Omental fat pad (tissue), 4 donors: ENCODE results near the gene MKLN1. TPM values are rescaled to one million over a fixed set of nuclear protein-coding genes. Genes with fewer than 3 reads are reported as not detected.

Source experiments
- ATAC-seq: fragments of 150-250 bp; one replicate; pipeline ENCODE4 v1.9.1; 2016; ENCODE audit warnings: mild to moderate bottlenecking, moderate library complexity; ENCODE audit not compliant: low FRiP score
- DNase-seq: peaks from one replicate; pipeline ENCODE4 v3.0.0-alpha.2; 2019; ENCODE audit warnings: low spot score
- total RNA-seq, 4 donors: library from RNA; depleted of rRNA; stranded (reverse); fragments of >200 nt; gene quantifications; one replicate each; pipeline ENCODE4 v1.1.0, GENCODE V29; 2016
- TF ChIP-seq, protein P1 (sequence below), 3 donors: fragments of 450-650 bp; IDR thresholded peaks; one replicate each; pipeline ENCODE4 v1.5.1; 2016 to 2017; ENCODE audit warnings: antibody characterized with exemption in 3 of 3, mild to moderate bottlenecking in 3 of 3, moderate library complexity in 2 of 3

MKLN1 gene
- 100 to 1,000 TPM in 1 of 4 donors, 10 to 100 TPM in 3; 48.9 to 108 (median 49.8) TPM for total RNA-seq

- peak; percentile 96 for ATAC-seq
- peak; percentile 84 for DNase-seq
- TF ChIP-seq, protein P1, sequence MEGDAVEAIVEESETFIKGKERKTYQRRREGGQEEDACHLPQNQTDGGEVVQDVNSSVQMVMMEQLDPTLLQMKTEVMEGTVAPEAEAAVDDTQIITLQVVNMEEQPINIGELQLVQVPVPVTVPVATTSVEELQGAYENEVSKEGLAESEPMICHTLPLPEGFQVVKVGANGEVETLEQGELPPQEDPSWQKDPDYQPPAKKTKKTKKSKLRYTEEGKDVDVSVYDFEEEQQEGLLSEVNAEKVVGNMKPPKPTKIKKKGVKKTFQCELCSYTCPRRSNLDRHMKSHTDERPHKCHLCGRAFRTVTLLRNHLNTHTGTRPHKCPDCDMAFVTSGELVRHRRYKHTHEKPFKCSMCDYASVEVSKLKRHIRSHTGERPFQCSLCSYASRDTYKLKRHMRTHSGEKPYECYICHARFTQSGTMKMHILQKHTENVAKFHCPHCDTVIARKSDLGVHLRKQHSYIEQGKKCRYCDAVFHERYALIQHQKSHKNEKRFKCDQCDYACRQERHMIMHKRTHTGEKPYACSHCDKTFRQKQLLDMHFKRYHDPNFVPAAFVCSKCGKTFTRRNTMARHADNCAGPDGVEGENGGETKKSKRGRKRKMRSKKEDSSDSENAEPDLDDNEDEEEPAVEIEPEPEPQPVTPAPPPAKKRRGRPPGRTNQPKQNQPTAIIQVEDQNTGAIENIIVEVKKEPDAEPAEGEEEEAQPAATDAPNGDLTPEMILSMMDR (IDR thresholded peaks at IDR 0.05), result no peak
These were observed at the start of gene MKLN1 for GRCh38 chr7:131327626-131328376. Gene MKLN1 (plus strand): TSS chr7:131327876. CDS start chr7:131327900, 24 bp downstream.

DNA sequence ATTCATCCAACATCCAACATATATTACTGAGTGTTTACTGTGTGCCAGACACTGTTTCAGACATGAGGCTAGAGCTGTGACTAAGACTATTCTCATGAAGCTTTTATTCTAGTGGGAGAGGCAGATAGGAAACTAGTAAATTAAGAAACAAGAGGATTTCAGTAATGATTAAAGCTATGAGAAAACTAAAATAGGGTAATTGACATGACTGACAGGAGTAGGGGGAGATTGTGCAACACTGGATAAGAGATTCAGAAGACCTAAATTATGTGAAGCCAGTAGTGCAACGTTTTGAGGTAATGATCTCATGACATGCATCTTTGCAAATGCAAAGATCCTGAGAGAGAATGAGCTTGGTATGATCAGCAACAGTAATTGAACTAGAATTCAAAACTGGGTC is 48.6 kb upstream of the MKLN1 start:
- ATAC-seq, result no peak

GRCh38 chr7:131281266-131282048 is 46.2 kb upstream of the MKLN1 start:
- TF ChIP-seq, protein P1 (IDR thresholded peaks at IDR 0.05), result no peak
- ATAC-seq (no peak), DNase-seq (no peak)

More for the DNA sequence above, 48.6 kb upstream of the MKLN1 start:
- DNase-seq, result no peak
- TF ChIP-seq, protein P1 (IDR thresholded peaks at IDR 0.05), result no peak

GRCh38 chr7:131284702-131285419 is 42.8 kb upstream of the MKLN1 start:
- DNase-seq (no peak), ATAC-seq (no peak)
- TF ChIP-seq, protein P1 (IDR thresholded peaks at IDR 0.05), result no peak

DNA sequence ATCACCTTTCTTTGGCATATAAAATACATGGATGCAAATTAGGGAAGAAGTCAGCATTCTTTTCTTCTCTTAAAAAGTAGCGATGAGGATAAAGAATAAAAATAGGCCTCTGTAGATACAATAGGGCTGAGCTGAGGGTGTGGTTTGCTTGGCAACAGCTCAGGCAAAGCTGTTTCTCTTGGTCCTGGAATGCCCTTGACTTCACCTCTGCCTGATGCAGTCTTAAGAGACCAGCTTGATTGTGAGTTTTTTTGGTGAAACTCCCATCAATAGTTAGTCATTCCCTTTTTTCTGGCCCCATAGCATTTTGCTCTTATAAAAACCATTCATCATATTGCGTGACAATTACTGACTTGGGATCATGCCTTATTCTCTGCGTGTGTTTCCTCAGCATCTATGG is 42.1 kb upstream of the MKLN1 start:
- TF ChIP-seq, protein P1 (IDR thresholded peaks at IDR 0.05), result no peak
- DNase-seq, result no peak
- no peak for ATAC-seq

- DNase-seq, result no peak
- ATAC-seq, result no peak
- TF ChIP-seq, protein P1 (IDR thresholded peaks at IDR 0.05), result no peak
These were observed 39.2 kb upstream of the MKLN1 start for GRCh38 chr7:131288450-131288849.
